Muscle of leg (tissue), 11 donors: ENCODE measurements around the gene KLHL30. TPM values are rescaled to one million over a fixed set of nuclear protein-coding genes. Genes with fewer than 3 reads are reported as not detected.

ENCODE experiments used
- DNase-seq: peaks from one replicate; pipeline ENCODE4 v3.0.0; 2013
- H3K27ac ChIP-seq: one replicate; pipeline ENCODE4 v1.5.1; 2013; ENCODE audit warnings: mild to moderate bottlenecking, low read length, control low read depth
- H3K27me3 ChIP-seq: one replicate; pipeline ENCODE4 v1.6.1; 2013; ENCODE audit warnings: low read length; ENCODE audit not compliant: control insufficient read depth, insufficient read depth
- H3K36me3 ChIP-seq: one replicate; pipeline ENCODE4 v1.6.1; 2013; ENCODE audit warnings: low read length; ENCODE audit not compliant: control insufficient read depth, insufficient read depth
- H3K4me1 ChIP-seq: one replicate; pipeline ENCODE4 v1.6.1; 2013; ENCODE audit warnings: low read length; ENCODE audit not compliant: control insufficient read depth, insufficient read depth
- H3K4me3 ChIP-seq: one replicate; pipeline ENCODE4 v1.5.1; 2013; ENCODE audit warnings: low read length, control low read depth
- H3K9me3 ChIP-seq: replicated peaks from 2 replicates; pipeline ENCODE4 v1.6.1; 2013; ENCODE audit warnings: low read depth, low read length; ENCODE audit not compliant: control insufficient read depth
- WGBS: methylation state at CpG from one replicate; pipeline ENCODE4 v1.1.5; 2013; ENCODE audit warnings: missing lambda C conversion rate; ENCODE audit not compliant: insufficient coverage; 5-methylcytosine and 5-hydroxymethylcytosine counted together
- polyA plus RNA-seq, 8 donors: library from polyadenylated mRNA; unstranded; fragments of 120-200 nt; gene quantifications; one replicate each; pipeline versions ENCODE4 v1.2.1 to v1.2.3, GENCODE V29; 2013; ENCODE audit warnings: inconsistent platforms in 1 of 8, low replicate concordance in 1 of 8; ENCODE audit not compliant: insufficient read length in 8 of 8, insufficient read depth in 1 of 8
- total RNA-seq: library from RNA; stranded (reverse); fragments of 120-200 nt; gene quantifications from one replicate; pipeline ENCODE4 v1.2.4, GENCODE V29; 2013

KLHL30 gene
- total and polyA plus RNA-seq, 9 donors = 9.9 to 18.4 (median 13.9) TPM

DNA sequence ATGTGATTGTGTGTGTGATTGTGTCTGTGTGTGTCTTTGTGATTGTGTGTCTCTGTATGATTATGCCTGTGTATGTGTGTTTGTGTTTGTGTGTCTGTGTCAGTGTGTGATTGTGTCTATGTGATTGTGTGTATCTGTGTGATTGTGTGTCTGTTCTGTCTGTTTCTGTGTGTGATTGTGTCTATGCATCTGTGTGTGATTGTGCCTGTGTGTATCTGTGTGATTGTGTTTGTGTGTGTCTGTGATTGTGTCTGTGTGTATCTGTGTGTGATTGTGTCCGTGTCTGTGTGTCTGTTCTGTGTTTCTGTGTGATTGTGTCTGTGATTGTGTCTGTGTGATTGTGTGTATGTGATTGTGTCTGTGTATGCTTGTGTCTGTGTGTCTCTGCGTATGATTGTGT is 12.1 kb upstream of the KLHL30 start:
- no peak overlapping the region for H3K27ac ChIP-seq
- H3K27me3 ChIP-seq = peaks cover 3% of the 10 kb centered on the region
- DNase-seq = no peak
- H3K36me3 ChIP-seq = no peaks in the 10 kb centered on the region
- H3K9me3 ChIP-seq = no peaks in the 10 kb centered on the region
- WGBS = 95% methylated on average over 2 of the region's 2 CpGs
- H3K4me1 ChIP-seq = peaks cover 25% of the 10 kb centered on the region
- no peak overlapping the region for H3K4me3 ChIP-seq

DNA sequence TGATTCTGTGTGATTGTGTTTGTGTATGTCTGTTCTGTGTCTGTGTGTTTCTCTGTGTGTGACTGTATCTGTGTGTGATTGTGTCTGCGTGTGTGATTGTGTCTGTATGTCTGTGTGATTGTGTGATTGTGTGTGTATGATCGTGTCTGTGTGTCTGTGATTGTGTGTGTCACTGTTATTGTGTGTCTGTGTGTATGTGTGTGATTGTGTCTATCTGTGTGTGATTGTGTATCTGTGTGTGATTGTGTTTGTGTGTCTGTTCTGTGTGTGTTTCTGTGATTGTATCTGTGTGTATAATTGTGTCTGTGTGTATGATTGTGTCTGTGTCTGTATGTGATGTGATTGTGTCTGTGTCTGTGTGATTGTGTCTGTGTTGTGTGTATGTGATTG is 11.7 kb upstream of the KLHL30 start:
- no peak for DNase-seq
- Histone ChIP-seq H3K9me3 (no peaks in the 10 kb centered on the region), H3K36me3 (no peaks in the 10 kb centered on the region), H3K4me1 (peaks cover 25% of the 10 kb centered on the region), H3K27me3 (peaks cover 3% of the 10 kb centered on the region), H3K4me3 (no peak overlapping the region), H3K27ac (no peak overlapping the region)
- 94% methylated on average over 2 of the region's 2 CpGs for WGBS

DNA sequence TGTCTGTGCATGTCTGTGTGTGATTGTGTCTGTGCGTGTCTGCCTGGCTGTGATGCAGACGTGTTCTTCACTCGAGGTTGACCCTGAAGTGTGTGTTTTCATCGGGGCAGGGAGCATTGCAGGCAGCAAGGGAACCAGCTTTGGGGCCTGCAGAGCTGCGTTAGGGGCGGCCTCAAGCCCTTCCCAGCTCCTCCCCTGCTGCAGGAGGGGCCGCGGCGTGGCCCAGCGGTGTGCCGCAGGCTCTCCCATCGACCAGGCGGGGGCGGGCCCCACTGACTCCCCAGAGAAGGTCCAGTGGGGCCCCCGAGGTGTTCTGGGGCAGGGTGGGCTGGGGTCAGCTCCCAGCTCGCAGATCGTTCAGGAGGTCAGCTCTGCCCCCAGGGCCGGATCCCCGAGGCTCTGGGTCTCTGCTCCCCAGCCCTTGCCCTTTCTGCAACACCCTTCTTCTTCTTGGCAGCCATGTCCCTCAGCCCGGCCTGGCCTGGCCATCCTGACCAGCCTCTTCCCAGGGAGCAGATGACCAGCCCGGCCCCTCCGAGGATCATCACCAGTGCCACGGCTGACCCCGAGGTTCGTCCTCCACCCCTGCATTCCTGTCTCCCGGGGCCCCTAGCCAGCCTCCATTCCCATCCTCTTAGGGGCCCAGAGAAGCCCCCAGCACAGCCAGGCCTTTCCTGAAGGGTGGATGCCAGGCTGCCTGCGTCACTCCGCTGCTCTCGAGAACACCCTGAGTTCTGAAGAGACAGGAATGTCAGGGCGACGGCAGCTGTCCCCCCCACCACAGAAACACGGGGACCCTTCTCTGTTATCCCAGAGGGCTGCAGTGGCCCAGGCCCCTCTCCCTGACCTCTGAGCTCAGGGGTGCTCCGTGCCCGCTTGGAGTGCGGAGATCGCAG is 11.1 kb upstream of the KLHL30 start:
- Histone ChIP-seq H3K36me3 (no peaks in the 10 kb centered on the region), H3K27ac (no peak overlapping the region), H3K4me1 (peaks cover 28% of the 10 kb centered on the region), H3K4me3 (peak overlapping the region; percentile 27), H3K9me3 (no peaks in the 10 kb centered on the region), H3K27me3 (peaks cover 3% of the 10 kb centered on the region)
- 38% methylated on average over 26 of the region's 36 CpGs for WGBS
- peak; percentile 75 for DNase-seq

DNA sequence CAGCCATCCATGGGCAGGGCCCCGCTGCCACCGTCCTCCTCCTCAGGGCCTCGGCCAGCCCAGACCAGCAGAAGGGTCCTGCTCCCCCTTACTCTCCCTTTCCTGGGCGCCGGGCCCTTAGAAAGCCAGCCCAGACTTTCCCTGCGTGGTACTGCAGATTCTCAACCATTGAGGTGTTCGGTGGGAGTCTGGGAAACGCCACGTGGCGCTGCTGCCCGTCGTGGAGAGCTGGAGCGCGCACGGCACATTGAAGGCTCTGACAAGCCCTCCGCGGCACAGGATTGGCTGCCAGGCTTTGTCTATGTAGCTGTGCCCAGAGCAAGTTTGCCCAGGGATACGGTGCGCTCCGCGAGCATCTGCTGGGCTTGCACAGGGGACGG is 10.4 kb upstream of the KLHL30 start:
- Histone ChIP-seq H3K27me3 (peaks cover 3% of the 10 kb centered on the region), H3K36me3 (no peaks in the 10 kb centered on the region), H3K4me3 (no peak overlapping the region), H3K4me1 (peaks cover 33% of the 10 kb centered on the region), H3K27ac (no peak overlapping the region), H3K9me3 (no peaks in the 10 kb centered on the region)
- WGBS = 87% methylated on average over 17 of the region's 22 CpGs
- DNase-seq = no peak

DNA sequence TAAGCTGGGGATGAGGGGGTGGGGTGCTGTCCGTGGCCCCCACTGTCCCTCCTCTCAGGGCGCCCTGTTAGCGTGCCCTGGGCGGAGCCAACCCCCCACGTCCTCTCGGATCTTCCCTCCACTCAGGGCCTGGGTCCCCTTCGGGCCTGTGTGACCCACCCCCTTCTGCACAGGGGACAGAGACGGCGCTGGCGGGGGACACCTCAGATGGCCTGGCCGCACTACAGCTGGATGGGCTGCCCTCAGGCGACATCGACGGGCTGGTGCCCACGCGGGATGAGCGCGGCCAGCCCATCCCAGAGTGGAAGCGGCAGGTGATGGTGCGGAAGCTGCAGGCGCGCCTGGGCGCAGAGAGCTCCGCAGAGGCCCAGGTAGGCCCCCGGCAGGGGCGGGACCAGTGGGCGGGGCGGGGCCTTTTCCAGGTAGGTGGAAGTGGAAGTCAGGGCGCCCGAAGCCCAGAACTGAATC is 9.9 kb upstream of the KLHL30 start:
- no peak for DNase-seq
- H3K4me1 ChIP-seq = peaks cover 35% of the 10 kb centered on the region

DNA sequence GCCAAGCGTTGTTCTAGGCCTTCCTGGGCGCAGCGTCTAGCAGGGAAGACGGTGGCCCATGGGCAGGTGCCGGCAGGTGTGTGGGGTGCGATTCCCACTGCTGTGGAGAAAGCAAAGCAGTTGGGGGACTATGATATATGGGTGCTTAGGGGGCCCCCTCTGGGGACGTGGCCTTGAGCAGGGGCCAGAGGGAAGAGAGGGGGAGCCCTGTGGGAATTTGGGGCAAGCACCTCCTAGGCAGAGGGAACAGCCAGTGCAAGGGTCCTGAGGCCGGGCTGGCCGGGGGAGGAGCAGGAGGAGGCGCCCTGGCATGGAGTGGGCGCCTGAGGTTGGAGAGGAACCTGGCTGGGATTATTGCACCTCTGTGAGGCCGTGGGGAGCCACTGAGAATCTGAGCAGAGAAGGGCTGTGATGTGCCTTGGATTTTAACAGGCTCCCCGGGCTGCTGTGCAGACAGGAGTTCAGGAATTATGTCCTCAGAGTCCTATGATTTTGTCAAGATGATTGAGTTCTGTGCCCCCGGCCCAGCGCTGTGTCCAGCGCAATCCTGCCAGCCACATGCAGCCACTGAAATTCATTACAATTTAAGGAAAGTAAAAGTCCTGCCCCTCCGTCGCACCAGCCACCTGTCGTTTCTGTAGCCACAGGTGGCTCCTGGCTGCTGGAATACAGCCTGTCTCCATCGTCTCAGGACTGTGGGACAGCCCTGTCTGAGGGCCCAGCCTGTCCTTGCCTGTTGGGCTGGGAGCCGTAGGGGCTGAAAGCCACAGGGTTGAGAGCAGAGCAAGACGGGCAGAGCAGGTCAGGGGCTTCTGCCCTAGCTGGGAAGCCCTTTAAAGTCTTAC is 9.1 kb upstream of the KLHL30 start:
- Histone ChIP-seq H3K9me3 (no peaks in the 10 kb centered on the region), H3K4me3 (no peak overlapping the region), H3K4me1 (peaks cover 37% of the 10 kb centered on the region), H3K27me3 (peaks cover 3% of the 10 kb centered on the region), H3K36me3 (no peaks in the 10 kb centered on the region), H3K27ac (no peak overlapping the region)
- 79% methylated on average over 20 of the region's 22 CpGs for WGBS
- no peak for DNase-seq

More for the DNA sequence above, 9.9 kb upstream of the KLHL30 start:
- WGBS = 69% methylated on average over 20 of the region's 30 CpGs
- peaks cover 3% of the 10 kb centered on the region for H3K27me3 ChIP-seq
- H3K9me3 ChIP-seq = no peaks in the 10 kb centered on the region
- H3K4me3 ChIP-seq = no peak overlapping the region
- no peak overlapping the region for H3K27ac ChIP-seq
- H3K36me3 ChIP-seq = no peaks in the 10 kb centered on the region

DNA sequence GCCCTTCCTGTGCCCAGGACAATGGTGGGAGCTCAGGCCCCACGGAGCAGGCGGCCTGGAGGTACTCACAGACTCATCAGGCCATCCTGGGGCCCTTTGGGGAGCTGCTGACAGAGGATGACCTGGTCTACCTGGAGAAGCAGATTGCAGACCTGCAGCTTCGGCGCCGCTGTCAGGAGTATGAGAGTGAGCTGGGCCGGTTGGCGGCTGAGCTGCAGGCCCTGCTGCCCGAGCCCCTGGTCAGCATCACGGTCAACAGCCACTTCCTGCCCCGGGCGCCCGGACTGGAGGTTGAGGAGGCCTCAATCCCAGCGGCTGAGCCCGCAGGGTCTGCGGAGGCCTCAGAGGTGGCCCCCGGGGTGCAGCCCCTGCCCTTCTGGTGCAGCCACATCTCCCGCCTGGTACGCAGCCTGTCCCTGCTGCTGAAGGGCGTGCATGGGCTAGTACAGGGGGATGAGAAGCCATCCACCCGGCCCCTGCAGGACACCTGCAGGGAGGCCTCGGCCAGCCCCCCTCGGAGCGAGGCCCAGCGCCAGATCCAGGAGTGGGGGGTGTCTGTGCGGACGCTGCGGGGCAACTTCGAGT is 8.3 kb upstream of the KLHL30 start:
- 84% methylated on average over 27 of the region's 28 CpGs for WGBS
- H3K4me3 ChIP-seq = no peak overlapping the region
- H3K27me3 ChIP-seq = peaks cover 3% of the 10 kb centered on the region
- H3K36me3 ChIP-seq = no peaks in the 10 kb centered on the region
- H3K9me3 ChIP-seq = no peaks in the 10 kb centered on the region
- peaks cover 40% of the 10 kb centered on the region for H3K4me1 ChIP-seq
- H3K27ac ChIP-seq = no peak overlapping the region
- DNase-seq = no peak

DNA sequence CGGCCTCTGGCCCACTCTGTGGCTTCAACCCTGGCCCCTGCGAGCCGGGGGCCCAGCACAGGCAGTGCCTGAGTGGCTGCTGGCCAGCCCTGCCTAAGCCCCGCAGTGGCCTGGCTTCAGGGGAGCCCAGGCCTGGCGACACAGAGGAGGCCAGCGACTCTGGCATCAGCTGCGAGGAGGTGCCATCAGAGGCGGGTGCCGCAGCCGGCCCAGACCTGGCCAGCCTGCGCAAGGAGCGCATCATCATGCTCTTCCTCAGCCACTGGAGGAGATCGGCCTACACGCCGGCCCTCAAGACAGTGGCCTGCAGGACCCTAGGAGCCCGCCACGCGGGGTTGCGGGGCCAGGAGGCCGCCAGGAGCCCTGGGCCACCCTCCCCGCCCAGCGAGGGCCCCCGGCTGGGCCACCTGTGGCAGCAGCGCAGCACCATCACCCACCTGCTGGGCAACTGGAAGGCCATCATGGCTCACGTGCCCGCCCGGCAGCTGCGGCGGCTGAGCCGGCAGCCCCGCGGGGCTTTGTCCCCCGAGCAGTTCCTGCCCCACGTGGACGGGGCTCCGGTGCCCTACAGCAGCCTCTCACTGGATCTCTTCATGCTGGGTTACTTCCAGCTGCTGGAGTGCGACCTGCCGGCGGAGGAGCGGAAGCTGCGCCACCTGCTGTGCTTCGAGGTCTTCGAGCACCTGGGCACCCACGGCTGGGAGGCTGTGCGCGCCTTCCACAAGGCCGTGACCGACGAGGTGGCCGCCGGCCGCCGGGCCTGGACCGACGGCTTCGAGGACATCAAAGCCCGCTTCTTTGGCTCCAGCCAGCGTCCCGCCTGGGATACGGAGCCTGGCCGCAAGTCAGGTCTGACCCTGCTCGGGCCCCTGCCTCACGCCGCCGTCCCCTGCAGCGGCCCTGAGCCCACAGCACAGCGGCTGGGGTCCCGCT is 7.5 kb upstream of the KLHL30 start:
- no peak for DNase-seq
- Histone ChIP-seq H3K4me3 (no peak overlapping the region), H3K27me3 (peaks cover 3% of the 10 kb centered on the region), H3K36me3 (no peaks in the 10 kb centered on the region), H3K27ac (no peak overlapping the region), H3K4me1 (peaks cover 44% of the 10 kb centered on the region), H3K9me3 (no peaks in the 10 kb centered on the region)
- 85% methylated on average over 64 of the region's 68 CpGs for WGBS

DNA sequence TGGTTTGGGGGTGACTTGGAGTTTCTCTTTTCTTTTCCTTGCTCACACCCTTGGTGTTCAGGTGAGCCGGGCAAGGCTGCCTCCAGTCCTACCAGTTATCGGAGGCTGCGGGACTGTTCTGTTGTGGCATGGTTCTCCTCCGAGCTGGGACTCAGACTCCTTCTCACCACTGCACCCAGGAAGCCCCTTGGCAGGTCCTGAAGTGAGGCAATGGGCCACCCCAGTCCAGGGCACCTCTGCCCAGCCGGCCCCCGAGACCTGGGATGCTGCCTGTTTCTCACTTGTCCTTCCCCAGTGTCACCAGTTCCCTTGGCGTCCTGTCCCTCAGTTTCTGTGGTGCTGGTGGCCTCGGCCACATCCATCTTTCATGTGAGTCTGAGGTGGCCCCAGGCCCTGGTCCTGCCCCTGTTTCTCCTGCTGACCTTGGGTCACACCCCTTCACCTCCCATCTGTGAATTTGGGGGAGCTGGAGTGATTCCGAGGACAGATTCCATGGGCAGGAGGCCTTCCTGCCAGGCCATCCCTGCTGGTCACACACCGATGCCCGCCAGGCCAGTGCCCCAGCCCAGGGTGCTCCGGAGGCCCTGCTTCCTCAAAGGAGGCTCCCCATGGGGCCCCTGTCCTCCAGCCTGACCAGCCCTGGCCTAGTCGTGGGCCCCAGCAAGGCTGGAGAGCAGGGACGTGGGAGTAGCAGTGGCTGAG is 6.6 kb upstream of the KLHL30 start:
- H3K4me1 ChIP-seq = peaks cover 51% of the 10 kb centered on the region
- no peak for DNase-seq
- H3K36me3 ChIP-seq = no peaks in the 10 kb centered on the region
- H3K27ac ChIP-seq = no peak overlapping the region
- no peaks in the 10 kb centered on the region for H3K9me3 ChIP-seq
- 91% methylated on average over 14 of the region's 14 CpGs for WGBS
- peaks cover 3% of the 10 kb centered on the region for H3K27me3 ChIP-seq
- H3K4me3 ChIP-seq = no peak overlapping the region
